Neural progenitor cell (in vitro differentiated cells): Measurements from ENCODE around the gene STRADA. TPM values are rescaled to one million over a fixed set of nuclear protein-coding genes. Genes with fewer than 3 reads are reported as not detected.

Experiments
- DNase-seq: peaks from one replicate; pipeline ENCODE4 v3.0.0-alpha.2; 2016; ENCODE audit warnings: low spot score
- H2AFZ ChIP-seq: fragments of 200-600 bp; sonication (generic); replicated peaks from 2 replicates; pipeline ENCODE4 v1.6.1; 2016; ENCODE audit warnings: antibody characterized with exemption
- H3F3A ChIP-seq: fragments of 200-600 bp; sonication (generic); 2 replicates; pipeline ENCODE4 v1.6.1; 2016; ENCODE audit warnings: antibody characterized with exemption, low read depth
- H3K27ac ChIP-seq: fragments of 200-600 bp; sonication (generic); 2 replicates; pipeline ENCODE4 v1.5.1; 2016; ENCODE audit warnings: mild to moderate bottlenecking
- H3K27me3 ChIP-seq: fragments of 200-600 bp; sonication (generic); 2 replicates; pipeline ENCODE4 v1.6.1; 2016; ENCODE audit warnings: mild to moderate bottlenecking, moderate library complexity
- H3K36me3 ChIP-seq: fragments of 200-600 bp; sonication (generic); 2 replicates; pipeline ENCODE4 v1.5.1; 2016
- H3K4me1 ChIP-seq: fragments of 200-600 bp; sonication (generic); 2 replicates; pipeline ENCODE4 v1.6.1; 2016; ENCODE audit warnings: mixed run types
- H3K4me2 ChIP-seq: fragments of 200-600 bp; sonication (generic); 2 replicates; pipeline ENCODE4 v1.6.1; 2016
- H3K4me3 ChIP-seq: fragments of 200-600 bp; sonication (generic); 2 replicates; pipeline ENCODE4 v1.5.1; 2016
- H3K79me2 ChIP-seq: fragments of 200-600 bp; sonication (generic); 2 replicates; pipeline ENCODE4 v1.6.1; 2016; ENCODE audit warnings: low read depth
- H3K9ac ChIP-seq: fragments of 200-600 bp; sonication (generic); 2 replicates; pipeline ENCODE4 v1.6.1; 2016
- H3K9me3 ChIP-seq: fragments of 200-600 bp; sonication (generic); 2 replicates; pipeline ENCODE4 v1.5.1; 2016; ENCODE audit warnings: low read depth
- H4K20me1 ChIP-seq: fragments of 200-600 bp; sonication (generic); 2 replicates; pipeline ENCODE4 v1.6.1; 2016; ENCODE audit warnings: low read depth
- H3K27ac Mint-ChIP-seq: 3 replicates; pipeline ENCODE4 v1.8.0; 2021; ENCODE audit warnings: mixed read lengths
- H3K27me3 Mint-ChIP-seq: 2 replicates; pipeline ENCODE4 v1.8.0; 2022; ENCODE audit warnings: low read depth, mild to moderate bottlenecking, inconsistent platforms, moderate library complexity, mixed read lengths; ENCODE audit not compliant: insufficient read depth
- H3K36me3 Mint-ChIP-seq: 3 replicates; pipeline ENCODE4 v1.8.0; 2021; ENCODE audit warnings: mixed read lengths
- H3K4me1 Mint-ChIP-seq: 3 replicates; pipeline ENCODE4 v1.8.0; 2021; ENCODE audit warnings: mixed read lengths
- H3K4me3 Mint-ChIP-seq: 3 replicates; pipeline ENCODE4 v1.8.0; 2021; ENCODE audit warnings: mild to moderate bottlenecking, moderate library complexity, mixed read lengths
- H3K9me3 Mint-ChIP-seq: 3 replicates; pipeline ENCODE4 v1.8.0; 2020; ENCODE audit warnings: mixed read lengths
- CTCF ChIP-seq: fragments of 200-600 bp; sonication (generic); IDR thresholded peaks from 2 replicates; pipeline ENCODE4 v1.5.1; 2017; ENCODE audit warnings: antibody characterized with exemption, mild to moderate bottlenecking
- EZH2 ChIP-seq: fragments of 200-600 bp; sonication (generic); IDR thresholded peaks from 2 replicates; pipeline ENCODE4 v1.6.1; 2017; ENCODE audit warnings: antibody characterized with exemption, mild to moderate bottlenecking, moderate library complexity
- EZH2phosphoT487 ChIP-seq: fragments of 200-600 bp; sonication (generic); IDR thresholded peaks from 2 replicates; pipeline ENCODE4 v1.6.1; 2017; ENCODE audit warnings: antibody characterized with exemption
- total RNA-seq: library from RNA; depleted of rRNA; stranded (reverse); fragments of >200 nt; gene quantifications from 2 replicates; pipeline ENCODE4 v1.2.3, GENCODE V29; 2015; ENCODE audit warnings: low replicate concordance

STRADA gene
- total RNA-seq, 1 donor from 2014 or later: 69.6 TPM

GRCh38 chr17:63772801-63773271 is 31.2 kb upstream of the STRADA start:
- H4K20me1 ChIP-seq: peaks cover 58% of the 10 kb centered on the region
- H3K27ac ChIP-seq: peak overlapping the region; percentile 82
- peak overlapping the region; percentile 73 for H3K4me3 ChIP-seq
- DNase-seq: peak; percentile 22
- TF ChIP-seq CTCF (no peak), EZH2phosphoT487 (no peak), EZH2 (no peak)
- peak overlapping the region; percentile 91 for H3K9ac ChIP-seq
- Mint-ChIP-seq H3K9me3 (no peaks in the 10 kb centered on the region), H3K27me3 (no peaks in the 10 kb centered on the region), H3K4me1 (peaks cover 22% of the 10 kb centered on the region), H3K27ac (peak overlapping the region; percentile 99), H3K4me3 (peak overlapping the region; percentile 99), H3K36me3 (peaks cover 4% of the 10 kb centered on the region)
- H3F3A ChIP-seq: peaks cover 23% of the 10 kb centered on the region
- H2AFZ ChIP-seq: peak overlapping the region; percentile 16
- peaks cover 5% of the 10 kb centered on the region for H3K36me3 ChIP-seq
- no peaks in the 10 kb centered on the region for H3K27me3 ChIP-seq
- no peaks in the 10 kb centered on the region for H3K9me3 ChIP-seq
- peak overlapping the region; percentile 84 for H3K4me2 ChIP-seq
- H3K79me2 ChIP-seq: peaks cover 93% of the 10 kb centered on the region
- H3K4me1 ChIP-seq: peaks cover 8% of the 10 kb centered on the region

- no peaks in the 10 kb centered on the region for H3K27me3 Mint-ChIP-seq
- H3K9me3 ChIP-seq: no peaks in the 10 kb centered on the region
- H3K4me3 Mint-ChIP-seq: no peak overlapping the region
- H3K36me3 Mint-ChIP-seq: peaks cover 11% of the 10 kb centered on the region
- no peaks in the 10 kb centered on the region for H3K4me1 ChIP-seq
- H3K27me3 ChIP-seq: no peaks in the 10 kb centered on the region
- no peaks in the 10 kb centered on the region for H3K9me3 Mint-ChIP-seq
- peaks cover 9% of the 10 kb centered on the region for H3F3A ChIP-seq
- no peak overlapping the region for H2AFZ ChIP-seq
- peaks cover 90% of the 10 kb centered on the region for H3K79me2 ChIP-seq
- H3K4me2 ChIP-seq: no peak overlapping the region
- H3K4me1 Mint-ChIP-seq: peaks cover 9% of the 10 kb centered on the region
- DNase-seq: peak; percentile 5
- H3K27ac ChIP-seq: no peak overlapping the region
- H3K27ac Mint-ChIP-seq: peak overlapping the region; percentile 66
- H3K36me3 ChIP-seq: no peaks in the 10 kb centered on the region
- H3K9ac ChIP-seq: no peak overlapping the region
- no peak overlapping the region for H3K4me3 ChIP-seq
- peaks cover 31% of the 10 kb centered on the region for H4K20me1 ChIP-seq
- no peak for TF ChIP-seq CTCF
- no peak for TF ChIP-seq EZH2phosphoT487
- no peak for TF ChIP-seq EZH2
These were observed 26.8 kb upstream of the STRADA start for GRCh38 chr17:63768433-63768832.

- no peak overlapping the region for H3K27ac Mint-ChIP-seq
These were observed 25.2 kb upstream of the STRADA start for GRCh38 chr17:63766754-63767153.

More at GRCh38 chr17:63766754-63767153, 25.2 kb upstream of the STRADA start:
- no peak overlapping the region for H3K4me3 ChIP-seq
- no peak overlapping the region for H3K4me3 Mint-ChIP-seq
- H3K36me3 Mint-ChIP-seq: peaks cover 15% of the 10 kb centered on the region
- H3K27me3 Mint-ChIP-seq: no peaks in the 10 kb centered on the region
- H3K4me2 ChIP-seq: no peak overlapping the region
- peaks cover 75% of the 10 kb centered on the region for H3K79me2 ChIP-seq
- H3F3A ChIP-seq: no peaks in the 10 kb centered on the region
- peaks cover 10% of the 10 kb centered on the region for H3K36me3 ChIP-seq
- no peak for DNase-seq
- no peak for TF ChIP-seq EZH2phosphoT487
- no peak for TF ChIP-seq CTCF
- no peak for TF ChIP-seq EZH2
- H3K9ac ChIP-seq: no peak overlapping the region
- no peaks in the 10 kb centered on the region for H3K4me1 ChIP-seq
- H2AFZ ChIP-seq: no peak overlapping the region
- H3K27ac ChIP-seq: no peak overlapping the region
- no peaks in the 10 kb centered on the region for H3K27me3 ChIP-seq
- peaks cover 21% of the 10 kb centered on the region for H4K20me1 ChIP-seq
- no peaks in the 10 kb centered on the region for H3K9me3 Mint-ChIP-seq
- H3K4me1 Mint-ChIP-seq: peaks cover 3% of the 10 kb centered on the region
- no peaks in the 10 kb centered on the region for H3K9me3 ChIP-seq
